ENCODE results near the gene RBM20.

GRCh38 chr10:110753462-110753861 is 109.3 kb downstream of the RBM20 start:
- TF ChIP-seq CTCF (conservative IDR thresholded peaks at IDR 0.05), result no peak
- no peak for TF ChIP-seq EZH2 (IDR thresholded peaks at IDR 0.05; ENCODE audit: low read depth)

All from PC-9 (cell line).